ENCODE measurements around the gene ARAF.

DNA sequence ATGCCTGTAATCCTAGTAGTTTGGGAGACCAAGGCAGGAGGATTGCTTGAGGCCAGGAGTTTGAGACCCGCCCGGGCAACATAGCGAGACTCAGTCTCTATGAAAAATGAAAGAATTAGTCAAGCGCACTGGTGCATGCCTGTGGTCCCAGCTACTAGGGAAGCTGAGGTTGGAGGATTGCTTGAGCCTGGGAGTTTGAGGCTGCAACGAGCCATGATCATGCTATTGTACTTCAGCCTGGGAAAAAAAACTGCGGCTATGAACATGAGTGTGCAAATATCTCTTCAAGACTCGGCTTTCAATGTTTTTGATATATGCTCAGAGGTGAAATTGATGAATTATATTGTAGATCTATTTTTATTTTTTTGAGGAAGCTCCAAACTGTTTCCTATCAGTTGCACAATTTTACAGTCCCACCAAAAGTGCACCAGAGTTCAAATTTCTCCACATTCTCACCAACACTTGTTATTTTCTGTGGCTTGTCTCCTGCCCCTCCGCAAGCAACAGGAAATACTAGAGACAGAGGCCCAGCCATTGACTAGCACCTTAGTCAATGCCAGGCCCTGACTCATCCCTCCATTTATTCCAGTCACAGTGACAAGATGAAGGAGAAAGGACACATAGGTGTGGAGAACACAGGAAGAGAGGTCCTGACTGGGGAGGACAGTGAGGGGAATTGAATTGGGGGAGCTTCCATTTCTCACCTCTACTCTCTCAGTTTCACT, 44.9 kb upstream of the ARAF start:
- TF ChIP-seq POLR2A (IDR thresholded peaks at IDR 0.05) (no peak), CTCF (IDR thresholded peaks at IDR 0.05 in 8 of 11, conservative IDR thresholded peaks at IDR 0.05 in 3 of 11) (no peak), POLR2AphosphoS5 (IDR thresholded peaks at IDR 0.05) (no peak)

Measured in spleen (tissue), 7 donors.